Measurements from ENCODE around the gene CSF2.

DNA sequence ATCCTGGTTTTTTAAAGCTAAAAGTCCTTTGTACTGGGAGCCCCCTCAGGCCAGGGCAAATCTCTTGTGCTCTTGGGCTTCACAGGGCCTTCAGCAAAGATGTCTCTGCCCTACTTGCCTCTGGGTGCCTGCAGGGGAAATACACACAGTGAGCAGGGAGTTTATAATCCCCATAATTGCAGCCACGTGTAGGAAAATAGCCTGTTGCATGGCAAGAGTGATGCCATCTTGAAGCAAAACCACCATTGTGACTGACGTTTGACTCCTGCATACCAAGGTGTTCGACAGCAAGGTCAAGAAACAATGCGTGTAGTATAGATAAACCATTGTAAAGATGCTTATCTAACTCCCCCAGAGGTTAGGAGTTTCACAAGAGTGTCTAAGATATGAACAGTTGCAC, 24.5 kb upstream of the CSF2 start:
- TF ChIP-seq, protein P1, sequence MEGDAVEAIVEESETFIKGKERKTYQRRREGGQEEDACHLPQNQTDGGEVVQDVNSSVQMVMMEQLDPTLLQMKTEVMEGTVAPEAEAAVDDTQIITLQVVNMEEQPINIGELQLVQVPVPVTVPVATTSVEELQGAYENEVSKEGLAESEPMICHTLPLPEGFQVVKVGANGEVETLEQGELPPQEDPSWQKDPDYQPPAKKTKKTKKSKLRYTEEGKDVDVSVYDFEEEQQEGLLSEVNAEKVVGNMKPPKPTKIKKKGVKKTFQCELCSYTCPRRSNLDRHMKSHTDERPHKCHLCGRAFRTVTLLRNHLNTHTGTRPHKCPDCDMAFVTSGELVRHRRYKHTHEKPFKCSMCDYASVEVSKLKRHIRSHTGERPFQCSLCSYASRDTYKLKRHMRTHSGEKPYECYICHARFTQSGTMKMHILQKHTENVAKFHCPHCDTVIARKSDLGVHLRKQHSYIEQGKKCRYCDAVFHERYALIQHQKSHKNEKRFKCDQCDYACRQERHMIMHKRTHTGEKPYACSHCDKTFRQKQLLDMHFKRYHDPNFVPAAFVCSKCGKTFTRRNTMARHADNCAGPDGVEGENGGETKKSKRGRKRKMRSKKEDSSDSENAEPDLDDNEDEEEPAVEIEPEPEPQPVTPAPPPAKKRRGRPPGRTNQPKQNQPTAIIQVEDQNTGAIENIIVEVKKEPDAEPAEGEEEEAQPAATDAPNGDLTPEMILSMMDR (conservative IDR thresholded peaks at IDR 0.05), result no peak
- TF ChIP-seq ZFX (IDR thresholded peaks at IDR 0.05), result no peak

Data from C4-2B (cell line).